GM23338 (cell line): ENCODE measurements around the gene TRIM56. TPM values are rescaled to one million over a fixed set of nuclear protein-coding genes. Genes with fewer than 3 reads are reported as not detected.
"Not testable (repeated sequence)": the region's sequence is repeated elsewhere in the genome, so short reads cannot be mapped to it uniquely, and the experiment has no call there.

ENCODE experiments used
- ATAC-seq: fragments of 200-7000 bp; cut with Tn5 transposase; 3 replicates; pipeline ENCODE4 v1.9.1; 2020
- DNase-seq: peaks from one replicate; pipeline ENCODE4 v3.0.0-alpha.2; 2015; ENCODE audit warnings: low spot score
- H2AFZ ChIP-seq: fragments of 200-600 bp; sonication (generic); 2 replicates; pipeline ENCODE4 v1.8.0; 2016; ENCODE audit warnings: antibody characterized with exemption, mild to moderate bottlenecking, moderate library complexity
- H3F3A ChIP-seq: fragments of 200-600 bp; sonication (generic); replicated peaks from 2 replicates; pipeline ENCODE4 v1.8.0; 2017; ENCODE audit warnings: antibody characterized with exemption, mixed run types, low read depth
- H3K27ac ChIP-seq: fragments of 200-600 bp; sonication (generic); 2 replicates; pipeline ENCODE4 v1.6.1; 2016; ENCODE audit warnings: low read depth
- H3K27me3 ChIP-seq: fragments of 200-600 bp; sonication (generic); 2 replicates; pipeline ENCODE4 v1.8.0; 2016; ENCODE audit warnings: mild to moderate bottlenecking, mixed run types, moderate library complexity; ENCODE audit not compliant: insufficient read depth
- H3K36me3 ChIP-seq: fragments of 200-600 bp; sonication (generic); 2 replicates; pipeline ENCODE4 v1.8.0; 2016; ENCODE audit warnings: mild to moderate bottlenecking; ENCODE audit not compliant: insufficient read depth
- H3K4me1 ChIP-seq: fragments of 200-600 bp; sonication (generic); 2 replicates; pipeline ENCODE4 v1.8.0; 2016; ENCODE audit warnings: mild to moderate bottlenecking, moderate library complexity; ENCODE audit not compliant: insufficient read depth
- H3K4me2 ChIP-seq: fragments of 200-600 bp; sonication (generic); 2 replicates; pipeline ENCODE4 v1.7.1; 2017; ENCODE audit warnings: mixed run types
- H3K4me3 ChIP-seq: fragments of 200-600 bp; sonication (generic); 2 replicates; pipeline ENCODE4 v1.6.1; 2016; ENCODE audit warnings: mixed run types
- H3K79me2 ChIP-seq: fragments of 200-600 bp; sonication (generic); replicated peaks from 2 replicates; pipeline ENCODE4 v1.8.0; 2017; ENCODE audit warnings: mild to moderate bottlenecking; ENCODE audit not compliant: insufficient read depth
- H3K9me2 ChIP-seq: fragments of 200-600 bp; sonication (generic); 2 replicates; pipeline ENCODE4 v1.8.0; 2017; ENCODE audit not compliant: insufficient read depth
- H4K20me1 ChIP-seq: fragments of 200-600 bp; sonication (generic); replicated peaks from 2 replicates; pipeline ENCODE4 v1.8.0; 2017; ENCODE audit warnings: mild to moderate bottlenecking; ENCODE audit not compliant: insufficient read depth
- H3K27ac Mint-ChIP-seq: 2 replicates; pipeline ENCODE4 v1.8.0; 2020; ENCODE audit warnings: inconsistent platforms, mild to moderate bottlenecking, moderate library complexity, mixed read lengths
- H3K27me3 Mint-ChIP-seq: 3 replicates; pipeline ENCODE4 v1.8.0; 2022; ENCODE audit warnings: low read depth, mild to moderate bottlenecking, moderate library complexity, mixed read lengths, inconsistent platforms; ENCODE audit not compliant: insufficient read depth, poor library complexity
- H3K36me3 Mint-ChIP-seq: 3 replicates; pipeline ENCODE4 v1.8.0; 2021; ENCODE audit warnings: low read depth, mild to moderate bottlenecking, inconsistent platforms, moderate library complexity, mixed read lengths
- H3K4me1 Mint-ChIP-seq: 3 replicates; pipeline ENCODE4 v1.8.0; 2020; ENCODE audit warnings: mild to moderate bottlenecking, inconsistent platforms, mixed read lengths
- H3K4me3 Mint-ChIP-seq: 3 replicates; pipeline ENCODE4 v1.8.0; 2021; ENCODE audit warnings: moderate library complexity, mild to moderate bottlenecking, inconsistent platforms, mixed read lengths
- H3K9me3 Mint-ChIP-seq: 3 replicates; pipeline ENCODE4 v1.8.0; 2020; ENCODE audit warnings: moderate library complexity, mild to moderate bottlenecking, inconsistent platforms, mixed read lengths
- JUNB ChIP-seq: IDR thresholded peaks from one replicate; pipeline ENCODE4 v1.6.1; 2016; ENCODE audit warnings: antibody characterized with exemption; ENCODE audit not compliant: unreplicated experiment
- NANOG ChIP-seq: IDR thresholded peaks from 2 replicates; pipeline ENCODE4 v1.6.1; 2016; ENCODE audit warnings: antibody characterized with exemption, borderline replicate concordance
- POLR2AphosphoS5 ChIP-seq: IDR thresholded peaks from 2 replicates; pipeline ENCODE4 v1.6.1; 2016; ENCODE audit warnings: antibody characterized with exemption, low read depth
- ZNF114 ChIP-seq: fragments of 250-450 bp; sonication (Bioruptor Pico); IDR thresholded peaks from 2 replicates; pipeline ENCODE4 v1.5.0; 2020; ENCODE audit warnings: mild to moderate bottlenecking, moderate library complexity
- ZNF331 ChIP-seq: fragments of 250-450 bp; sonication (Bioruptor Pico); IDR thresholded peaks from 2 replicates; pipeline ENCODE4 v1.5.0; 2020; ENCODE audit warnings: low read depth, mild to moderate bottlenecking, moderate library complexity
- polyA plus RNA-seq: library from polyadenylated mRNA; unstranded; fragments of >200 nt; fragmentation: Nextera tagmentation; extraction: Ambion mirVana; gene quantifications from 2 replicates; pipeline ENCODE4 v1.2.1, GENCODE V29; 2016
- total RNA-seq: library from RNA; depleted of rRNA; stranded (reverse); fragments of >200 nt; shearing (Covaris generic); gene quantifications from 2 replicates; pipeline ENCODE4 v1.2.3, GENCODE V29; 2014
- TF ChIP-seq, protein P1 (sequence below): fragments of 250-450 bp; sonication (Bioruptor Pico); IDR thresholded peaks from 2 replicates; pipeline ENCODE4 v1.5.0; 2020; ENCODE audit warnings: mild to moderate bottlenecking, moderate library complexity
- TF ChIP-seq, protein P2 (sequence below), 2 experiments: fragments of 200-600 bp in 1 of 2; sonication (generic) in 1 of 2; conservative IDR thresholded peaks; 2 replicates each; pipeline versions ENCODE4 v1.5.1 to v1.6.1; 2016 to 2017; ENCODE audit warnings: antibody characterized with exemption in 2 of 2, low read depth in 2 of 2, mild to moderate bottlenecking in 2 of 2, moderate library complexity in 1 of 2
- TF ChIP-seq, protein P3 (sequence below): IDR thresholded peaks from one replicate; pipeline ENCODE4 v1.6.1; 2018; ENCODE audit warnings: antibody characterized with exemption; ENCODE audit not compliant: unreplicated experiment
- TF ChIP-seq, protein P4 (sequence below): IDR thresholded peaks from 2 replicates; pipeline ENCODE4 v1.6.1; 2016; ENCODE audit warnings: antibody characterized with exemption

Gene TRIM56
- total and polyA plus RNA-seq, 2 experiments from 2014 or later: 10.0 to 15.7 TPM

DNA sequence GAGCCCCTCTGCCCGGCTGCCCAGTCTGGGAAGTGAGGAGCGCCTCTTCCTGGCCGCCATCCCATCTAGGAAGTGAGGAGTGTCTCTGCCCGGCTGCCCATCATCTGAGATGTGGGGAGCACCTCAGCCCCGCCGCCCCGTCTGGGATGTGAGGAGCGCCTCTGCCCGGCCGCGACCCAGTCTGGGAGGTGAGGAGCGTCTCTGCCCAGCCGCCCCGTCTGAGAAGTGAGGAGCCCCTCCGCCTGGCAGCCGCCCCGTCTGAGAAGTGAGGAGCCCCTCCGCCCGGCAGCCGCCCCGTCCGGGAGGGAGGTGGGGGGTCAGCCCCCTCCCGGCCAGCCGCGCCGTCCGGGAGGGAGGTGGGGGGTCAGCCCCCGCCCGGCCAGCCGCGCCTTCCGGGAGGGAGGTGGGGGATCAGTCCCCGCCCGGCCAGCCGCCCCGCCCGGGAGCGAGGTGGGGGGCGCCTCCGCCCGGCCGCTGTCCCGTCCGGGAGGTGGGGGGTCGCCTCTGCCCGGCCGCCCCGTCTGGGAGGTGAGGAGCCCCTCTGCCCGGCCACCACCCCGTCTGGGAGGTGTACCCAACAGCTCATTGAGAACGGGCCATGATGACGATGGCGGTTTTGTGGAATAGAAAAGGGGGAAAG lies 7.1 kb downstream of the TRIM56 start:
- not testable (repeated sequence) for H3K4me3 ChIP-seq, H3K4me3 Mint-ChIP-seq, H3K9me2 ChIP-seq, H3K4me2 ChIP-seq, H3K79me2 ChIP-seq, H3K27ac Mint-ChIP-seq, H3K27ac ChIP-seq, H3K4me1 Mint-ChIP-seq, H3K27me3 ChIP-seq, DNase-seq, H3K4me1 ChIP-seq, H3K36me3 ChIP-seq, H2AFZ ChIP-seq, H3K27me3 Mint-ChIP-seq, H4K20me1 ChIP-seq, H3F3A ChIP-seq, ATAC-seq
- H3K36me3 Mint-ChIP-seq: peaks cover 43% of the 10 kb centered on the region
- peaks cover 22% of the 10 kb centered on the region for H3K9me3 Mint-ChIP-seq

DNA sequence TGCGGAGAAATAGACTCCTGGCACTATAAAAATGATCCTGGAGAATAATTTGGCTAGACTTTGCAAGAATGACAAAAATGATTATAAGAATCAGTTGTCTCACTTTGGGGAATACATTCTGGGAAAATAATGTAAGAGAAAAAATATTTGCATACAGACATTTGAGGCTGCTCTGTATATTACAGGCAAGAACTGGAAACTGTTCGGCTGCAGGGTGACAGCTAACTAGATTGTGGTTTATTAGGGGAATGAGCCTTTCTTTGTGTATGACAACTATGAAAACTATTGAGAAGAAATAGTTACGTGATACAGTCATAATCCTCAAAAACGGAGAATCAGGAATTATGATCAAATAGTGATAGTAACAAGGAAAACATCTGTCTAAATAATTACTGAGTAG lies 8.6 kb downstream of the TRIM56 start:
- ATAC-seq (no peak), DNase-seq (no peak)
- 0 out of 2 replicates have a peak, but pooled peaks cover 3% of the 10 kb centered on the region for H3F3A ChIP-seq
- Mint-ChIP-seq H3K4me3 (no peak overlapping the region; the same call in 2 of the 3 replicates), H3K27ac (no peak overlapping the region), H3K27me3 (peaks cover 13% of the 10 kb centered on the region), H3K4me1 (peaks cover 7% of the 10 kb centered on the region; the same call in 2 of the 3 replicates), H3K36me3 (peaks cover 36% of the 10 kb centered on the region), H3K9me3 (peaks cover 22% of the 10 kb centered on the region)
- H2AFZ ChIP-seq: no peak overlapping the region
- H3K27ac ChIP-seq: no peak overlapping the region
- no peak overlapping the region for H3K4me2 ChIP-seq
- no peak overlapping the region for H3K4me3 ChIP-seq
- no peaks in the 10 kb centered on the region for H3K9me2 ChIP-seq
- no peaks in the 10 kb centered on the region for H4K20me1 ChIP-seq
- H3K27me3 ChIP-seq: no peaks in the 10 kb centered on the region
- no peaks in the 10 kb centered on the region for H3K4me1 ChIP-seq
- no peaks in the 10 kb centered on the region for H3K79me2 ChIP-seq
- H3K36me3 ChIP-seq: no peaks in the 10 kb centered on the region
- no peak for TF ChIP-seq ZNF114 (CRISPR knock-in tag)
- no peak for TF ChIP-seq NANOG
- TF ChIP-seq, protein P1, sequence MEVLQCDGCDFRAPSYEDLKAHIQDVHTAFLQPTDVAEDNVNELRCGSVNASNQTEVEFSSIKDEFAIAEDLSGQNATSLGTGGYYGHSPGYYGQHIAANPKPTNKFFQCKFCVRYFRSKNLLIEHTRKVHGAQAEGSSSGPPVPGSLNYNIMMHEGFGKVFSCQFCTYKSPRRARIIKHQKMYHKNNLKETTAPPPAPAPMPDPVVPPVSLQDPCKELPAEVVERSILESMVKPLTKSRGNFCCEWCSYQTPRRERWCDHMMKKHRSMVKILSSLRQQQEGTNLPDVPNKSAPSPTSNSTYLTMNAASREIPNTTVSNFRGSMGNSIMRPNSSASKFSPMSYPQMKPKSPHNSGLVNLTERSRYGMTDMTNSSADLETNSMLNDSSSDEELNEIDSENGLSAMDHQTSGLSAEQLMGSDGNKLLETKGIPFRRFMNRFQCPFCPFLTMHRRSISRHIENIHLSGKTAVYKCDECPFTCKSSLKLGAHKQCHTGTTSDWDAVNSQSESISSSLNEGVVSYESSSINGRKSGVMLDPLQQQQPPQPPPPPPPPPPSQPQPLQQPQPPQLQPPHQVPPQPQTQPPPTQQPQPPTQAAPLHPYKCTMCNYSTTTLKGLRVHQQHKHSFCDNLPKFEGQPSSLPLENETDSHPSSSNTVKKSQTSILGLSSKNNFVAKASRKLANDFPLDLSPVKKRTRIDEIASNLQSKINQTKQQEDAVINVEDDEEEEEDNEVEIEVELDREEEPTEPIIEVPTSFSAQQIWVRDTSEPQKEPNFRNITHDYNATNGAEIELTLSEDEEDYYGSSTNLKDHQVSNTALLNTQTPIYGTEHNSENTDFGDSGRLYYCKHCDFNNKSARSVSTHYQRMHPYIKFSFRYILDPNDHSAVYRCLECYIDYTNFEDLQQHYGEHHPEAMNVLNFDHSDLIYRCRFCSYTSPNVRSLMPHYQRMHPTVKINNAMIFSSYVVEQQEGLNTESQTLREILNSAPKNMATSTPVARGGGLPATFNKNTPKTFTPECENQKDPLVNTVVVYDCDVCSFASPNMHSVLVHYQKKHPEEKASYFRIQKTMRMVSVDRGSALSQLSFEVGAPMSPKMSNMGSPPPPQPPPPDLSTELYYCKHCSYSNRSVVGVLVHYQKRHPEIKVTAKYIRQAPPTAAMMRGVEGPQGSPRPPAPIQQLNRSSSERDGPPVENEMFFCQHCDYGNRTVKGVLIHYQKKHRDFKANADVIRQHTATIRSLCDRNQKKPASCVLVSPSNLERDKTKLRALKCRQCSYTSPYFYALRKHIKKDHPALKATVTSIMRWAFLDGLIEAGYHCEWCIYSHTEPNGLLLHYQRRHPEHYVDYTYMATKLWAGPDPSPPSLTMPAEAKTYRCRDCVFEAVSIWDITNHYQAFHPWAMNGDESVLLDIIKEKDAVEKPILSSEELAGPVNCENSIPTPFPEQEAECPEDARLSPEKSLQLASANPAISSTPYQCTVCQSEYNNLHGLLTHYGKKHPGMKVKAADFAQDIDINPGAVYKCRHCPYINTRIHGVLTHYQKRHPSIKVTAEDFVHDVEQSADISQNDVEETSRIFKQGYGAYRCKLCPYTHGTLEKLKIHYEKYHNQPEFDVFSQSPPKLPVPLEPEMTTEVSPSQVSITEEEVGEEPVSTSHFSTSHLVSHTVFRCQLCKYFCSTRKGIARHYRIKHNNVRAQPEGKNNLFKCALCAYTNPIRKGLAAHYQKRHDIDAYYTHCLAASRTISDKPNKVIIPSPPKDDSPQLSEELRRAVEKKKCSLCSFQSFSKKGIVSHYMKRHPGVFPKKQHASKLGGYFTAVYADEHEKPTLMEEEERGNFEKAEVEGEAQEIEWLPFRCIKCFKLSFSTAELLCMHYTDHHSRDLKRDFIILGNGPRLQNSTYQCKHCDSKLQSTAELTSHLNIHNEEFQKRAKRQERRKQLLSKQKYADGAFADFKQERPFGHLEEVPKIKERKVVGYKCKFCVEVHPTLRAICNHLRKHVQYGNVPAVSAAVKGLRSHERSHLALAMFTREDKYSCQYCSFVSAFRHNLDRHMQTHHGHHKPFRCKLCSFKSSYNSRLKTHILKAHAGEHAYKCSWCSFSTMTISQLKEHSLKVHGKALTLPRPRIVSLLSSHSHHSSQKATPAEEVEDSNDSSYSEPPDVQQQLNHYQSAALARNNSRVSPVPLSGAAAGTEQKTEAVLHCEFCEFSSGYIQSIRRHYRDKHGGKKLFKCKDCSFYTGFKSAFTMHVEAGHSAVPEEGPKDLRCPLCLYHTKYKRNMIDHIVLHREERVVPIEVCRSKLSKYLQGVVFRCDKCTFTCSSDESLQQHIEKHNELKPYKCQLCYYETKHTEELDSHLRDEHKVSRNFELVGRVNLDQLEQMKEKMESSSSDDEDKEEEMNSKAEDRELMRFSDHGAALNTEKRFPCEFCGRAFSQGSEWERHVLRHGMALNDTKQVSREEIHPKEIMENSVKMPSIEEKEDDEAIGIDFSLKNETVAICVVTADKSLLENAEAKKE (CRISPR knock-in tag): no peak
- TF ChIP-seq ZNF331: no peak
- TF ChIP-seq, protein P2, sequence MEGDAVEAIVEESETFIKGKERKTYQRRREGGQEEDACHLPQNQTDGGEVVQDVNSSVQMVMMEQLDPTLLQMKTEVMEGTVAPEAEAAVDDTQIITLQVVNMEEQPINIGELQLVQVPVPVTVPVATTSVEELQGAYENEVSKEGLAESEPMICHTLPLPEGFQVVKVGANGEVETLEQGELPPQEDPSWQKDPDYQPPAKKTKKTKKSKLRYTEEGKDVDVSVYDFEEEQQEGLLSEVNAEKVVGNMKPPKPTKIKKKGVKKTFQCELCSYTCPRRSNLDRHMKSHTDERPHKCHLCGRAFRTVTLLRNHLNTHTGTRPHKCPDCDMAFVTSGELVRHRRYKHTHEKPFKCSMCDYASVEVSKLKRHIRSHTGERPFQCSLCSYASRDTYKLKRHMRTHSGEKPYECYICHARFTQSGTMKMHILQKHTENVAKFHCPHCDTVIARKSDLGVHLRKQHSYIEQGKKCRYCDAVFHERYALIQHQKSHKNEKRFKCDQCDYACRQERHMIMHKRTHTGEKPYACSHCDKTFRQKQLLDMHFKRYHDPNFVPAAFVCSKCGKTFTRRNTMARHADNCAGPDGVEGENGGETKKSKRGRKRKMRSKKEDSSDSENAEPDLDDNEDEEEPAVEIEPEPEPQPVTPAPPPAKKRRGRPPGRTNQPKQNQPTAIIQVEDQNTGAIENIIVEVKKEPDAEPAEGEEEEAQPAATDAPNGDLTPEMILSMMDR (conservative IDR thresholded peaks at IDR 0.05; ENCODE audit: low read depth in 2 of 2): no peak
- TF ChIP-seq, protein P3, sequence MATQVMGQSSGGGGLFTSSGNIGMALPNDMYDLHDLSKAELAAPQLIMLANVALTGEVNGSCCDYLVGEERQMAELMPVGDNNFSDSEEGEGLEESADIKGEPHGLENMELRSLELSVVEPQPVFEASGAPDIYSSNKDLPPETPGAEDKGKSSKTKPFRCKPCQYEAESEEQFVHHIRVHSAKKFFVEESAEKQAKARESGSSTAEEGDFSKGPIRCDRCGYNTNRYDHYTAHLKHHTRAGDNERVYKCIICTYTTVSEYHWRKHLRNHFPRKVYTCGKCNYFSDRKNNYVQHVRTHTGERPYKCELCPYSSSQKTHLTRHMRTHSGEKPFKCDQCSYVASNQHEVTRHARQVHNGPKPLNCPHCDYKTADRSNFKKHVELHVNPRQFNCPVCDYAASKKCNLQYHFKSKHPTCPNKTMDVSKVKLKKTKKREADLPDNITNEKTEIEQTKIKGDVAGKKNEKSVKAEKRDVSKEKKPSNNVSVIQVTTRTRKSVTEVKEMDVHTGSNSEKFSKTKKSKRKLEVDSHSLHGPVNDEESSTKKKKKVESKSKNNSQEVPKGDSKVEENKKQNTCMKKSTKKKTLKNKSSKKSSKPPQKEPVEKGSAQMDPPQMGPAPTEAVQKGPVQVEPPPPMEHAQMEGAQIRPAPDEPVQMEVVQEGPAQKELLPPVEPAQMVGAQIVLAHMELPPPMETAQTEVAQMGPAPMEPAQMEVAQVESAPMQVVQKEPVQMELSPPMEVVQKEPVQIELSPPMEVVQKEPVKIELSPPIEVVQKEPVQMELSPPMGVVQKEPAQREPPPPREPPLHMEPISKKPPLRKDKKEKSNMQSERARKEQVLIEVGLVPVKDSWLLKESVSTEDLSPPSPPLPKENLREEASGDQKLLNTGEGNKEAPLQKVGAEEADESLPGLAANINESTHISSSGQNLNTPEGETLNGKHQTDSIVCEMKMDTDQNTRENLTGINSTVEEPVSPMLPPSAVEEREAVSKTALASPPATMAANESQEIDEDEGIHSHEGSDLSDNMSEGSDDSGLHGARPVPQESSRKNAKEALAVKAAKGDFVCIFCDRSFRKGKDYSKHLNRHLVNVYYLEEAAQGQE: no peak
- TF ChIP-seq, protein P4, sequence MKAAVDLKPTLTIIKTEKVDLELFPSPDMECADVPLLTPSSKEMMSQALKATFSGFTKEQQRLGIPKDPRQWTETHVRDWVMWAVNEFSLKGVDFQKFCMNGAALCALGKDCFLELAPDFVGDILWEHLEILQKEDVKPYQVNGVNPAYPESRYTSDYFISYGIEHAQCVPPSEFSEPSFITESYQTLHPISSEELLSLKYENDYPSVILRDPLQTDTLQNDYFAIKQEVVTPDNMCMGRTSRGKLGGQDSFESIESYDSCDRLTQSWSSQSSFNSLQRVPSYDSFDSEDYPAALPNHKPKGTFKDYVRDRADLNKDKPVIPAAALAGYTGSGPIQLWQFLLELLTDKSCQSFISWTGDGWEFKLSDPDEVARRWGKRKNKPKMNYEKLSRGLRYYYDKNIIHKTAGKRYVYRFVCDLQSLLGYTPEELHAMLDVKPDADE: no peak
- no peak for TF ChIP-seq POLR2AphosphoS5
- TF ChIP-seq JUNB: no peak
